Measurements from ENCODE around the gene TRAF4.

- TF ChIP-seq EP300 (IDR thresholded peaks at IDR 0.05; ENCODE audit: low read depth) (no peak), CTCF (IDR thresholded peaks at IDR 0.05) (peak; percentile 99 to 100 (median 100))
Observed at GRCh38 chr17:28750178-28751047, 6.6 kb downstream of the TRAF4 start.

All from transverse colon (tissue), 3 donors.